Gastroesophageal sphincter (tissue), 4 donors: ENCODE measurements around the gene TPRX2. TPM values are rescaled to one million over a fixed set of nuclear protein-coding genes. Genes with fewer than 3 reads are reported as not detected.
"Not testable (repeated sequence)": the region's sequence is repeated elsewhere in the genome, so short reads cannot be mapped to it uniquely, and the experiment has no call there.

Source experiments
- ATAC-seq: fragments of 150-250 bp; one replicate; pipeline ENCODE4 v1.9.1; 2016; ENCODE audit warnings: mild to moderate bottlenecking, moderate library complexity
- H3K27ac ChIP-seq, 4 donors: fragments of 200-600 bp; sonication (generic) in 3 of 4; 1 replicate in 3 of 4; 2 replicates in 1 of 4; pipeline ENCODE4 v1.5.1; 2016 to 2019
- H3K27me3 ChIP-seq: fragments of 200-600 bp; sonication (generic); one replicate; pipeline ENCODE4 v1.5.1; 2019
- H3K36me3 ChIP-seq, 2 donors: fragments of 200-600 bp; sonication (generic); one replicate each; pipeline ENCODE4 v1.5.1; 2019; ENCODE audit warnings: control low read depth in 1 of 2
- H3K4me1 ChIP-seq, 3 donors: fragments of 200-600 bp; sonication (generic); 1 replicate in 2 of 3; 2 replicates in 1 of 3; pipeline ENCODE4 v1.5.1; 2016 to 2019; ENCODE audit warnings: control low read depth in 2 of 3
- H3K4me3 ChIP-seq, 2 donors: fragments of 200-600 bp; sonication (generic); one replicate each; pipeline ENCODE4 v1.5.1; 2019; ENCODE audit warnings: mild to moderate bottlenecking in 1 of 2, moderate library complexity in 1 of 2
- H3K9me3 ChIP-seq, 3 donors: fragments of 200-600 bp; sonication (generic); one replicate each; pipeline ENCODE4 v1.5.1; 2017 to 2019; ENCODE audit warnings: control low read depth in 2 of 3
- EP300 ChIP-seq: sonication (generic); formaldehyde crosslinking; IDR thresholded peaks from one replicate; pipeline ENCODE4 v1.6.1; 2017; ENCODE audit warnings: antibody characterized with exemption, mild to moderate bottlenecking
- POLR2A ChIP-seq, 2 donors: fragments of 450-650 bp; IDR thresholded peaks; one replicate each; pipeline ENCODE4 v1.6.1; 2017; ENCODE audit warnings: antibody characterized with exemption in 2 of 2, mild to moderate bottlenecking in 2 of 2, moderate library complexity in 1 of 2
- POLR2AphosphoS5 ChIP-seq: sonication (generic); formaldehyde crosslinking; IDR thresholded peaks from one replicate; pipeline ENCODE4 v1.6.1; 2017; ENCODE audit warnings: antibody characterized with exemption
- WGBS, 2 donors: methylation state at CpG; one replicate each; pipeline ENCODE4 v1.1.5; 2018; ENCODE audit warnings: low coverage in 1 of 2; 5-methylcytosine and 5-hydroxymethylcytosine counted together
- total RNA-seq, 4 donors: library from RNA; depleted of rRNA; stranded (reverse); fragments of >200 nt; gene quantifications; one replicate each; pipeline ENCODE4 v1.1.0, GENCODE V29; 2016
- TF ChIP-seq, protein P1 (sequence below), 4 experiments: fragments of 200-600 bp in 2 of 4; fragments of 450-650 bp in 2 of 4; sonication (generic) in 1 of 4; IDR thresholded peaks; one replicate each; pipeline ENCODE4 v1.5.1; 2017 to 2019; ENCODE audit warnings: antibody characterized with exemption in 4 of 4, mild to moderate bottlenecking in 2 of 4, moderate library complexity in 2 of 4

TPRX2 gene
- total RNA-seq, 4 donors from 2014 or later, result not detected

DNA sequence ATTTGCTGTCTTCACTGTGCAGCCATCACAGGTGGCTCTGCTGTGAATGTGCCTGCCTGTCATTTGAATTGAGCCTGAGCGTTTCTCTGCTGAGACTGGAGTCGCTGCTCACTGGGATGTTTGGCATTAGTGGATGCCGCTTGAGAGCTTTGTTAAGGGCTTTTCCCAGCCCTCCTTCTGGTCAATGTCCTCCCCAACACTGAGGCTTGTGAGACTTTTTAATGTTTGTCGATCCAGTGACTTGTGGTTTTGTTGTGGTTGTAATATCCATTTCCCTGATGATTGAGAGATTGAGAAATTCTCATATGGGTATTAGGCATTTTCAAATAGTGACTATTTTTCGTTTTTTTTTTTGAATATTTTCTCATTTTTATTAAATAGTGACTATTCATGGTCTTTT, 2.6 kb downstream of the TPRX2 start:
- 89 to 96% methylated on average over 4 to 5 of the region's 5 CpGs for WGBS, 2 donors
- no peak for ATAC-seq
- TF ChIP-seq POLR2A (IDR thresholded peaks at IDR 0.05), result no peak
- TF ChIP-seq, protein P1, sequence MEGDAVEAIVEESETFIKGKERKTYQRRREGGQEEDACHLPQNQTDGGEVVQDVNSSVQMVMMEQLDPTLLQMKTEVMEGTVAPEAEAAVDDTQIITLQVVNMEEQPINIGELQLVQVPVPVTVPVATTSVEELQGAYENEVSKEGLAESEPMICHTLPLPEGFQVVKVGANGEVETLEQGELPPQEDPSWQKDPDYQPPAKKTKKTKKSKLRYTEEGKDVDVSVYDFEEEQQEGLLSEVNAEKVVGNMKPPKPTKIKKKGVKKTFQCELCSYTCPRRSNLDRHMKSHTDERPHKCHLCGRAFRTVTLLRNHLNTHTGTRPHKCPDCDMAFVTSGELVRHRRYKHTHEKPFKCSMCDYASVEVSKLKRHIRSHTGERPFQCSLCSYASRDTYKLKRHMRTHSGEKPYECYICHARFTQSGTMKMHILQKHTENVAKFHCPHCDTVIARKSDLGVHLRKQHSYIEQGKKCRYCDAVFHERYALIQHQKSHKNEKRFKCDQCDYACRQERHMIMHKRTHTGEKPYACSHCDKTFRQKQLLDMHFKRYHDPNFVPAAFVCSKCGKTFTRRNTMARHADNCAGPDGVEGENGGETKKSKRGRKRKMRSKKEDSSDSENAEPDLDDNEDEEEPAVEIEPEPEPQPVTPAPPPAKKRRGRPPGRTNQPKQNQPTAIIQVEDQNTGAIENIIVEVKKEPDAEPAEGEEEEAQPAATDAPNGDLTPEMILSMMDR (IDR thresholded peaks at IDR 0.05), result no peak
- TF ChIP-seq POLR2AphosphoS5, result no peak
- no peak for TF ChIP-seq EP300
- Histone ChIP-seq H3K4me1 (no peaks in the 10 kb centered on the region), H3K36me3 (no peaks in the 10 kb centered on the region), H3K9me3 (no peaks in the 10 kb centered on the region), H3K27ac (no peak overlapping the region), H3K27me3 (peaks cover 46% of the 10 kb centered on the region), H3K4me3 (no peak overlapping the region)

DNA sequence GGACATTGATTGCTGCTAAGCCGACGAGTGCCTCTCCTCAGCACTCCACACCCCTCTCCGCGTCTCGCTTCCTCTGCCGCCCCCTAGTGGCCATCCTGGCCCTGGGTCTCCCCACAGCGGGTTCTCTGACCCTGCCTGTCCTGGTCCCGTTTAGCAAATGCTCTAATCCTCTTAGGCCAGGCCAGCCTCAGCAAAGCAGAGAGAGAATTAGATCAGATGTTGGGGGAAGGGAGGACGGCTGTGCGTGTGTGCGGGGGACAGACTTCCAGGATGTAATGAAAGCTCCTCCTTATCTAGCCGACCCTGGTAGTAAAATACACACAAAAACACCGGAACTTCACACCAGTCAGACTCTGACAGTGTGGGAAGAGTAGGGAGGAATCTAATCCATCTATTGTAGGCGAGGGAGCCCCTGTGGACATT, 4.5 kb downstream of the TPRX2 start:
- Histone ChIP-seq H3K9me3 (no peaks in the 10 kb centered on the region), H3K4me1 (no peaks in the 10 kb centered on the region), H3K4me3 (no peak overlapping the region), H3K27me3 (peaks cover 27% of the 10 kb centered on the region), H3K27ac (no peak overlapping the region), H3K36me3 (no peaks in the 10 kb centered on the region)
- ATAC-seq, result peak; percentile 91
- 0 to 15% methylated on average over 3 to 12 of the region's 14 CpGs for WGBS, 2 donors
- TF ChIP-seq, protein P1 (IDR thresholded peaks at IDR 0.05), result peak; percentile 73 to 94 (median 86)
- no peak for TF ChIP-seq POLR2A (IDR thresholded peaks at IDR 0.05)

DNA sequence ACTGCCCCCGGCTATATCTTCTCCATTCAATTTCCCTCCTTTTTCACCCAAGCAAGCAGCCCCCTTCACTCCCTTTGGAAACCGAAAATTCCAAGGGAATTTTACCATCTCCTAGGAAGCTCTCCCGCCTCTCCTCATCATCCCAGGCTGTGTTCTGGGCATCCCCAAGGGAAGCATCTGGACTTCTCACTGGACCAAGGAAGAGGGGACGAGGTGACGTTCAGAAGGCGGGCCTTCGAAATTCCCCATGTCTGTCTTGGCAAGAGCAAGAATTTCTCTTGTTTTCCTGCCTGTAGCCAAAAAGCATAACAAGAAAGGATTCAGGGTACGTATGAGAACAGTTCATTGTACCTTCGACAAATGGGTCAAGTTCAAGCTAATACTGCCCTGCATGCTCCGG, 6.1 kb downstream of the TPRX2 start:
- Histone ChIP-seq H3K9me3 (no peaks in the 10 kb centered on the region), H3K27ac (no peak overlapping the region), H3K4me3 (no peak overlapping the region), H3K36me3 (no peaks in the 10 kb centered on the region), H3K27me3 (peaks cover 18% of the 10 kb centered on the region), H3K4me1 (no peaks in the 10 kb centered on the region)
- ATAC-seq, result no peak
- TF ChIP-seq, protein P1 (IDR thresholded peaks at IDR 0.05), result no peak
- TF ChIP-seq POLR2AphosphoS5 (no peak), POLR2A (IDR thresholded peaks at IDR 0.05) (no peak), EP300 (no peak)
- WGBS, 2 donors, result 47 to 69% methylated on average over 2 to 6 of the region's 10 CpGs

DNA sequence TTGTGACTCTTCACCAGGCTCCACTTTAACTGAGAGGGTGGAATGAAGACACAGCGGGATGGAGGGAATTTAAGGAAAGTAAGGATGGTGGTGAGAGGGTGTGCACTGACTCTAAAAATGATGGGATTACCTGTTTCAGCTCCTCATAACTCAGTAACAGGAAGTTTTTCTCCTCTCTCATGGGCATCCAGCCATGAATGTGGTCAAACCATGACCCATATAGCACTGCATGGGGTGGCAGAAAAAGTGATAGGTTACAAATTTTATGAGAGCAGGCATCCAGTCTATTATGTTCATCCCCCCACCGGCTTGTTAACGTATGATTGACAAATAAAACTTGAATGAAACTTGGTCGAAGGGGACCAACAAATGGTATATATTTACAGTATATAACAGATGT, 19.9 kb downstream of the TPRX2 start:
- Histone ChIP-seq H3K36me3 (no peaks in the 10 kb centered on the region), H3K9me3 (no peaks in the 10 kb centered on the region), H3K4me3 (no peak overlapping the region), H3K4me1 (no peaks in the 10 kb centered on the region), H3K27ac (no peak overlapping the region), H3K27me3 (peaks cover 67% of the 10 kb centered on the region)
- TF ChIP-seq EP300 (no peak), POLR2A (IDR thresholded peaks at IDR 0.05) (no peak), POLR2AphosphoS5 (no peak)
- TF ChIP-seq, protein P1 (IDR thresholded peaks at IDR 0.05), result no peak
- no peak for ATAC-seq
- WGBS, 2 donors, result 70 to 88% methylated on average over 4 of the region's 4 CpGs

DNA sequence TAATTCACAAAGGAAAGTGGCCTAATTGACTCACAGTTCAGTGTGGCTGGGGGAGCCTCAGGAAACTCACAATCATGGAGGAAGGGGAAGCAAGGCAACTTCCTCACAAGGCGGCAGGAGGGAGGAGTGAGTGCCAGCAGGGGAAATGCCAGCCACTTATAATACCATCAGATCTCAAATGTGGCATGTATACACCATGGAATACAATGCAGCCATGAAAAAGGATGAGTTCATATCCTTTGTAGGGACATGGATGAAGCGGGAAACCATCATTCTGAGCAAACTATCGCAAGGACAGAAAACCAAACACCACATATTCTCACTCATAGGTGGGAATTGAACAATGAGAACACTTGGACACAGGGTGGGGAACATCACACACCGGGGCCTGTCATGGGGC, 20.4 kb downstream of the TPRX2 start:
- H3K4me3 ChIP-seq, H3K4me1 ChIP-seq, H3K9me3 ChIP-seq, H3K27ac ChIP-seq, H3K36me3 ChIP-seq, ATAC-seq: not testable (repeated sequence)
- H3K27me3 ChIP-seq, result peaks cover 62% of the 10 kb centered on the region
- WGBS, 2 donors, result 0 to 80% methylated on average over 1 of the region's 4 CpGs

DNA sequence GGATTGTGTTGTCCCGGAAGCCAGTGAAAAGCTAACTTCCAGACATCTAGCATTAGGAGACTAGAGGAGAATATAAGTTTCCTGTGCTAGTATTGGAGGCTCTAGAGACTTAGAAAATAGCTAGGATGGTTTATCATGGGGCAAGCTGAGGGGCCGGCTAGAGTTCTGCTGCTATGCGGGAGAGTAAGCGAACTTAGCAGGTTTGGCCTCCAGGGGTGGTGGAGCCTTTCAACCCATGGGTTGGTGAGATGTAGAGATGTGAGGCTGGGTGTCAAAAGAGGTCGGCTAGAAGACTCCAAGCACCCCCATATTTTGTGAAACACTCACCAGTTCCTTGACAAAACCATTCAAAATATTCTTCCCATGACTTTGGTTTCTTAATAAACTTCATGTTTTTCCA, 22.7 kb downstream of the TPRX2 start:
- Histone ChIP-seq H3K4me1 (no peaks in the 10 kb centered on the region), H3K9me3 (no peaks in the 10 kb centered on the region), H3K27ac (no peak overlapping the region), H3K4me3 (no peak overlapping the region), H3K36me3 (no peaks in the 10 kb centered on the region), H3K27me3 (peaks cover 45% of the 10 kb centered on the region)
- no peak for TF ChIP-seq POLR2AphosphoS5
- TF ChIP-seq POLR2A (IDR thresholded peaks at IDR 0.05), result no peak
- no peak for TF ChIP-seq EP300
- TF ChIP-seq, protein P1 (IDR thresholded peaks at IDR 0.05), result no peak
- no peak for ATAC-seq
- 53 to 59% methylated on average over 5 of the region's 5 CpGs for WGBS, 2 donors
